Hepatocyte (in vitro differentiated cells): ENCODE measurements around the gene ALDH3A1.

ENCODE experiments used
- EZH2 ChIP-seq: fragments of 200-600 bp; sonication (generic); IDR thresholded peaks from 2 replicates; pipeline ENCODE4 v1.6.1; 2016; ENCODE audit warnings: antibody characterized with exemption, mild to moderate bottlenecking, borderline replicate concordance
- EZH2phosphoT487 ChIP-seq: fragments of 200-600 bp; sonication (generic); IDR thresholded peaks from one replicate; pipeline ENCODE4 v1.6.1; 2018; ENCODE audit warnings: antibody characterized with exemption, mild to moderate bottlenecking, low read depth, moderate library complexity; ENCODE audit not compliant: unreplicated experiment, severe bottlenecking
- TF ChIP-seq, protein P1 (sequence below): fragments of 200-600 bp; sonication (generic); IDR thresholded peaks from 2 replicates; pipeline ENCODE4 v1.5.1; 2016; ENCODE audit warnings: antibody characterized with exemption, mild to moderate bottlenecking; ENCODE audit not compliant: poor library complexity

DNA sequence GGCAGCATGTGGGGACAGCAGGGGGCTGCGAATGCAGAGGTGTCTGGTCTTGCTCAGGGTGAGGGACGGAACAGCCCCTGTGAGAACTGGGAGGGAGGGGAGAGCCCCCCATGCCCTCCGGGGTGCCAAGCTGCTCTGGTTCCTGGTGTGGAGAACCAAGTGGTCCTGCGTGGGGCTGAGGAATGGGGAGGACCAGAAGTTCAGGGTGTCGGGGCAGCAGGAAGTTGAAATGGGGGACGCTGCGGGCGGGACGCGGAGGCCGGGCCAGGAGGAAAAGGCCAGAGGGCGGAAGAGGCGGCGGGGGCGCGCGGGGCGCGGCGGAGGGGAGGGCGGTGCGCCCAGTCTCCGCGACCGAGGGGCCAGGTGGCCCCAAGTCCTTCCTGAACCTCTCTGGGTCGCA lies 3.6 kb downstream of the ALDH3A1 start:
- TF ChIP-seq, protein P1, sequence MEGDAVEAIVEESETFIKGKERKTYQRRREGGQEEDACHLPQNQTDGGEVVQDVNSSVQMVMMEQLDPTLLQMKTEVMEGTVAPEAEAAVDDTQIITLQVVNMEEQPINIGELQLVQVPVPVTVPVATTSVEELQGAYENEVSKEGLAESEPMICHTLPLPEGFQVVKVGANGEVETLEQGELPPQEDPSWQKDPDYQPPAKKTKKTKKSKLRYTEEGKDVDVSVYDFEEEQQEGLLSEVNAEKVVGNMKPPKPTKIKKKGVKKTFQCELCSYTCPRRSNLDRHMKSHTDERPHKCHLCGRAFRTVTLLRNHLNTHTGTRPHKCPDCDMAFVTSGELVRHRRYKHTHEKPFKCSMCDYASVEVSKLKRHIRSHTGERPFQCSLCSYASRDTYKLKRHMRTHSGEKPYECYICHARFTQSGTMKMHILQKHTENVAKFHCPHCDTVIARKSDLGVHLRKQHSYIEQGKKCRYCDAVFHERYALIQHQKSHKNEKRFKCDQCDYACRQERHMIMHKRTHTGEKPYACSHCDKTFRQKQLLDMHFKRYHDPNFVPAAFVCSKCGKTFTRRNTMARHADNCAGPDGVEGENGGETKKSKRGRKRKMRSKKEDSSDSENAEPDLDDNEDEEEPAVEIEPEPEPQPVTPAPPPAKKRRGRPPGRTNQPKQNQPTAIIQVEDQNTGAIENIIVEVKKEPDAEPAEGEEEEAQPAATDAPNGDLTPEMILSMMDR: no peak
- TF ChIP-seq EZH2 (no peak), EZH2phosphoT487 (no peak)
